LNCaP clone FGC (cell line): ENCODE measurements around the gene COL27A1.

Experiments used
- DNase-seq: peaks from one replicate; pipeline ENCODE4 v3.0.0-alpha.2; 2011; ENCODE audit warnings: low read depth
- H3K4me3 ChIP-seq: 2 replicates; pipeline ENCODE4 v1.5.1; 2011; ENCODE audit warnings: mild to moderate bottlenecking, low read depth, low read length, control low read depth
- CTCF ChIP-seq: IDR thresholded peaks from 2 replicates; pipeline ENCODE4 v1.5.1; 2012; ENCODE audit warnings: mild to moderate bottlenecking; ENCODE audit not compliant: control insufficient read depth, insufficient read depth; ENCODE audit errors: extremely low read depth

COL27A1 gene

GRCh38 chr9:114196117-114196516 is 40.8 kb downstream of the COL27A1 start:
- DNase-seq: no peak
- no peak for TF ChIP-seq CTCF
- H3K4me3 ChIP-seq: no peak overlapping the region

GRCh38 chr9:114196979-114197622 is 41.8 kb downstream of the COL27A1 start:
- no peak for DNase-seq
- H3K4me3 ChIP-seq: no peak overlapping the region
- TF ChIP-seq CTCF: no peak

GRCh38 chr9:114198249-114199040 is 43.1 kb downstream of the COL27A1 start:
- TF ChIP-seq CTCF: no peak
- no peak for DNase-seq
- H3K4me3 ChIP-seq: no peak overlapping the region

GRCh38 chr9:114200721-114201300 is 45.5 kb downstream of the COL27A1 start:
- TF ChIP-seq CTCF: no peak
- DNase-seq: no peak
- H3K4me3 ChIP-seq: no peak overlapping the region

GRCh38 chr9:114202396-114202795 is 47.1 kb downstream of the COL27A1 start:
- no peak overlapping the region for H3K4me3 ChIP-seq
- no peak for TF ChIP-seq CTCF
- DNase-seq: no peak

- no peak overlapping the region for H3K4me3 ChIP-seq
- DNase-seq: no peak
- TF ChIP-seq CTCF: no peak
These were observed 47.5 kb downstream of the COL27A1 start for GRCh38 chr9:114202849-114203248.
